HFFc6 (cell line): ENCODE measurements around the gene PRR20G. TPM values are rescaled to one million over a fixed set of nuclear protein-coding genes. Genes with fewer than 3 reads are reported as not detected.

ENCODE experiments used
- DNase-seq: peaks from one replicate; pipeline ENCODE4 v3.0.0-alpha.2; 2018
- H3K27ac Mint-ChIP-seq: 2 replicates; pipeline ENCODE4 v1.8.0; 2020; ENCODE audit warnings: mild to moderate bottlenecking, mixed read lengths
- H3K27me3 Mint-ChIP-seq: 2 replicates; pipeline ENCODE4 v1.8.0; 2021; ENCODE audit warnings: mild to moderate bottlenecking, moderate library complexity, mixed read lengths; ENCODE audit not compliant: insufficient read depth
- H3K36me3 Mint-ChIP-seq: 2 replicates; pipeline ENCODE4 v1.8.0; 2021; ENCODE audit warnings: low read depth, mixed read lengths
- H3K4me1 Mint-ChIP-seq: 2 replicates; pipeline ENCODE4 v1.8.0; 2020; ENCODE audit warnings: low read depth, mixed read lengths
- H3K4me3 Mint-ChIP-seq: 2 replicates; pipeline ENCODE4 v1.8.0; 2020; ENCODE audit warnings: mild to moderate bottlenecking, moderate library complexity, mixed read lengths
- H3K9me3 Mint-ChIP-seq: 2 replicates; pipeline ENCODE4 v1.8.0; 2020; ENCODE audit warnings: mild to moderate bottlenecking, mixed read lengths
- total RNA-seq, 6 experiments: library from RNA; stranded (reverse); fragmentation: NEBNext Ultra II Directional; extraction: Animal tissue kit (Norgen Biotek cat#: 25700); gene quantifications; 2 replicates in 1 of 6; 3 replicates in 5 of 6; pipeline ENCODE4 v1.2.3, GENCODE V29; 2021
- TF ChIP-seq, protein P1 (sequence below): fragments of 200-600 bp; sonication (generic); IDR thresholded peaks from 2 replicates; pipeline ENCODE4 v1.5.0; 2021; ENCODE audit warnings: antibody characterized with exemption, mild to moderate bottlenecking

PRR20G gene
- total RNA-seq, 6 experiments from 2014 or later: not detected

GRCh38 chr3:127288921-127289705 lies 1.3 kb upstream of the PRR20G start:
- TF ChIP-seq, protein P1, sequence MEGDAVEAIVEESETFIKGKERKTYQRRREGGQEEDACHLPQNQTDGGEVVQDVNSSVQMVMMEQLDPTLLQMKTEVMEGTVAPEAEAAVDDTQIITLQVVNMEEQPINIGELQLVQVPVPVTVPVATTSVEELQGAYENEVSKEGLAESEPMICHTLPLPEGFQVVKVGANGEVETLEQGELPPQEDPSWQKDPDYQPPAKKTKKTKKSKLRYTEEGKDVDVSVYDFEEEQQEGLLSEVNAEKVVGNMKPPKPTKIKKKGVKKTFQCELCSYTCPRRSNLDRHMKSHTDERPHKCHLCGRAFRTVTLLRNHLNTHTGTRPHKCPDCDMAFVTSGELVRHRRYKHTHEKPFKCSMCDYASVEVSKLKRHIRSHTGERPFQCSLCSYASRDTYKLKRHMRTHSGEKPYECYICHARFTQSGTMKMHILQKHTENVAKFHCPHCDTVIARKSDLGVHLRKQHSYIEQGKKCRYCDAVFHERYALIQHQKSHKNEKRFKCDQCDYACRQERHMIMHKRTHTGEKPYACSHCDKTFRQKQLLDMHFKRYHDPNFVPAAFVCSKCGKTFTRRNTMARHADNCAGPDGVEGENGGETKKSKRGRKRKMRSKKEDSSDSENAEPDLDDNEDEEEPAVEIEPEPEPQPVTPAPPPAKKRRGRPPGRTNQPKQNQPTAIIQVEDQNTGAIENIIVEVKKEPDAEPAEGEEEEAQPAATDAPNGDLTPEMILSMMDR: no peak
- Mint-ChIP-seq H3K9me3 (peaks cover 12% of the 10 kb centered on the region), H3K4me1 (peaks cover 18% of the 10 kb centered on the region), H3K4me3 (no peak overlapping the region), H3K27ac (no peak overlapping the region), H3K36me3 (peaks cover 5% of the 10 kb centered on the region; the same call in 1 of the 2 replicates), H3K27me3 (peaks cover 8% of the 10 kb centered on the region)
- DNase-seq: no peak

DNA sequence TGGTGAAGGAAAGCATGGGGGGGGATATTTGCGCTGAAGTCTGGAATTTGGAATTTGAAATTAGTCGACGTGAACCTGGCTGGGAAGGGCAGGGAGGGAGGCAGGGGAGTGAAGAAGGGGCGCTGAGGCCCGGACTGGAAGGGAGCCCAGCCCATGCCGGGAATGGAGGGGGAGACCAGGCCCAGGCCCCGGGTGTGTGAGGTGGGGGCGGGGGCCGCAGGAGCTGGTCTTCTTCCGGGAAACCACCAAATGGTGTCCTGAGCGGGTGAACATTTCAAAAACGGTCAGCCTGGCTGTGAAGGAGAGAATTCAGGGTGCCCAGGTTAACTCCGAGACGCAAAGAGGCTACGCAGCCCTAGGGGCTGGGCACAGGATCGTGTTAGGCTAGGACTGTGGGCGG lies 497 bp upstream of the PRR20G start:
- Mint-ChIP-seq H3K4me3 (no peak overlapping the region), H3K27me3 (peaks cover 13% of the 10 kb centered on the region), H3K9me3 (peaks cover 12% of the 10 kb centered on the region), H3K27ac (no peak overlapping the region), H3K4me1 (peaks cover 18% of the 10 kb centered on the region), H3K36me3 (peaks cover 5% of the 10 kb centered on the region; the same call in 1 of the 2 replicates)
- TF ChIP-seq, protein P1: no peak
- no peak for DNase-seq

DNA sequence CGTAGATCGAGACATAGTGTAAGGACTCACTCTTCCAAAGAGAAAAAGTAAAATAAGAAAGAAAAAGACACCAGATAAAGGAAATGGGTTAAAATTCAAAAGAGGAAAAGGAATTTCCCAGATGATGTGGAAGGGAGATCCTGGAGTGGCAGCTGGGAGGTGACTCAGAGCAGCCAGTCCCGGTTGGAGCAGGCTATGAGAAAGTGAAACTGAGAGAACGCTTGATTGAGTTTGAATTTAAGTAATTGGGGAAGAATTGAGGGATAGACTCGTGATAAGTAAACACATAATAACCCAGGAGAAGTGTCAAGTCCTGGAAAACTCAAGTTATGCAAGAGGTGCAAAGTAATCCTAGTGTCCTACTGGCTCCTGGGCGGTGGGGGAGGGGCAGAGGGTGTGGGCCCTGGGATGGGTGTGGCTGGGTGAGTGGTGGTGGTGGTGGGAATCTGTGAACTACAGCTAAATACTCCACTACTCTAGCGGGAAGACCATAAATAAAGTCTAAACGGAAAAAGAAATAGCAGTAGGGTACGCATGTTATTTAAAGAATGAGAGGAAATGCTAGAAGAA lies 1.2 kb downstream of the PRR20G start:
- Mint-ChIP-seq H3K27ac (no peak overlapping the region), H3K27me3 (peaks cover 22% of the 10 kb centered on the region)
- DNase-seq: no peak

GRCh38 chr3:127284258-127284657 lies 3.6 kb downstream of the PRR20G start:
- no peak for DNase-seq
- Mint-ChIP-seq H3K27me3 (peaks cover 22% of the 10 kb centered on the region), H3K9me3 (peaks cover 12% of the 10 kb centered on the region), H3K27ac (no peak overlapping the region), H3K4me1 (peaks cover 7% of the 10 kb centered on the region), H3K4me3 (no peak overlapping the region), H3K36me3 (no peaks in the 10 kb centered on the region; the same call in 1 of the 2 replicates)
- TF ChIP-seq, protein P1: no peak

More for the DNA sequence above, 1.2 kb downstream of the PRR20G start:
- H3K9me3 Mint-ChIP-seq: peaks cover 12% of the 10 kb centered on the region
- H3K36me3 Mint-ChIP-seq: peaks cover under 1% of the 10 kb centered on the region; the same call in 1 of the 2 replicates
- TF ChIP-seq, protein P1: no peak
- peaks cover 18% of the 10 kb centered on the region for H3K4me1 Mint-ChIP-seq
- H3K4me3 Mint-ChIP-seq: peak overlapping the region; percentile 80

DNA sequence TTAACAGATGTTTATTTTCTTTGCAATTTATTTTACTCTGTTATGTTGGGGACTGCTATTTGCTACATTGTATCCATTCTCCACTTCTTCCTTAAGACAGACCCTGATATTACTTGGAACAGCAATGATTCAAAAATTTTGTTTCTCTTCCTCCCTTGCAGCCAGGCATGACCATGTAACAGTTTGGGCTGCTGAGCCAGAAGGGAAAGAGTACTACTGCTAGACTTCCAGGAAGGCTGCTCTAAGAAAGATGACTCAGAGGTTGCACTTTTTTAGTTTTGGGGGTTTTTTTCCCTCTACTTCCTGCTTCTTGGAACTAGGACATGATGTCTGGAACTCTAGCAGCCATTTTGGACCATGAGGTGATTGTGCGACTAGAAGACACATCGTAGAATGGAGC lies 10.3 kb downstream of the PRR20G start:
- no peaks in the 10 kb centered on the region; the same call in 1 of the 2 replicates for H3K9me3 Mint-ChIP-seq
- DNase-seq: no peak
- no peaks in the 10 kb centered on the region for H3K36me3 Mint-ChIP-seq
- peaks cover 9% of the 10 kb centered on the region; the same call in 1 of the 2 replicates for H3K4me1 Mint-ChIP-seq
- TF ChIP-seq, protein P1: no peak
- H3K27ac Mint-ChIP-seq: no peak overlapping the region; the same call in 1 of the 2 replicates
- peaks cover 18% of the 10 kb centered on the region for H3K27me3 Mint-ChIP-seq
- H3K4me3 Mint-ChIP-seq: no peak overlapping the region
